ENCODE measurements around the gene NOSIP.

GRCh38 chr19:49513746-49514118, 66.6 kb downstream of the NOSIP start:
- TF ChIP-seq CTCF (IDR thresholded peaks at IDR 0.05), result no peak
- TF ChIP-seq TCF7 (CRISPR knock-in tag; IDR thresholded peaks at IDR 0.05; ENCODE audit: low read depth), result no peak
- no peak for TF ChIP-seq CREM (CRISPR knock-in tag; IDR thresholded peaks at IDR 0.05)
- no peak for TF ChIP-seq ZNF317 (CRISPR knock-in tag; IDR thresholded peaks at IDR 0.05; ENCODE audit: borderline replicate concordance, low read depth)
- TF ChIP-seq ESRRA (CRISPR knock-in tag; IDR thresholded peaks at IDR 0.05; ENCODE audit: borderline replicate concordance), result no peak
- no peak for TF ChIP-seq FOXP4 (CRISPR knock-in tag; IDR thresholded peaks at IDR 0.05)
- no peak for TF ChIP-seq NFE2L1 (CRISPR knock-in tag; IDR thresholded peaks at IDR 0.05)
- TF ChIP-seq KAT7 (CRISPR knock-in tag; IDR thresholded peaks at IDR 0.05; ENCODE audit: borderline replicate concordance), result no peak
